Colonic mucosa (tissue), 4 donors: ENCODE data around the gene GALNT13. TPM values are rescaled to one million over a fixed set of nuclear protein-coding genes. Genes with fewer than 3 reads are reported as not detected.

ENCODE experiments used
- DNase-seq: peaks from one replicate; pipeline ENCODE4 v3.0.0-alpha.2; 2020
- H3K27ac ChIP-seq: fragments of 200-600 bp; one replicate; pipeline ENCODE4 v1.8.0; 2021
- H3K27me3 ChIP-seq: fragments of 200-600 bp; one replicate; pipeline ENCODE4 v1.8.0; 2021
- H3K36me3 ChIP-seq: fragments of 200-600 bp; one replicate; pipeline ENCODE4 v1.8.0; 2021
- H3K4me1 ChIP-seq: fragments of 200-600 bp; one replicate; pipeline ENCODE4 v1.8.0; 2021; ENCODE audit warnings: mild to moderate bottlenecking
- H3K4me3 ChIP-seq: fragments of 200-600 bp; one replicate; pipeline ENCODE4 v1.8.0; 2021
- H3K9ac ChIP-seq, 2 donors: one replicate each; pipeline ENCODE4 v1.7.0; 2013; ENCODE audit warnings: control low read depth in 2 of 2, low read depth in 2 of 2, low read length in 2 of 2
- H3K9me3 ChIP-seq: fragments of 200-600 bp; one replicate; pipeline ENCODE4 v1.8.0; 2021
- intact Hi-C: fragments of 100-400 bp; cut with DNase I; formaldehyde crosslinking; loops from one replicate; pipeline ENCODE4 v1.14.1; 2022
- total RNA-seq, 2 donors: library from RNA; stranded (reverse); fragmentation: NEBNext Ultra II Directional in 1 of 2; extraction: Animal tissue kit (Norgen Biotek cat#: 25700) in 1 of 2; gene quantifications; one replicate each; pipeline ENCODE4 v1.2.1, GENCODE V29; 2021
- TF ChIP-seq, protein P1 (sequence below): fragments of 200-600 bp; IDR thresholded peaks from one replicate; pipeline ENCODE4 v1.8.0; 2022; ENCODE audit warnings: antibody characterized with exemption, mild to moderate bottlenecking
- donor health status: healthy.
- donor health status: DM: no; HTN: no; CAD: no.
- donor health status: DM: no; HTN: no; CAD: no.

The GALNT13 gene
- total RNA-seq, 2 donors from 2014 or later, result 0.07 to 0.40 TPM

DNA sequence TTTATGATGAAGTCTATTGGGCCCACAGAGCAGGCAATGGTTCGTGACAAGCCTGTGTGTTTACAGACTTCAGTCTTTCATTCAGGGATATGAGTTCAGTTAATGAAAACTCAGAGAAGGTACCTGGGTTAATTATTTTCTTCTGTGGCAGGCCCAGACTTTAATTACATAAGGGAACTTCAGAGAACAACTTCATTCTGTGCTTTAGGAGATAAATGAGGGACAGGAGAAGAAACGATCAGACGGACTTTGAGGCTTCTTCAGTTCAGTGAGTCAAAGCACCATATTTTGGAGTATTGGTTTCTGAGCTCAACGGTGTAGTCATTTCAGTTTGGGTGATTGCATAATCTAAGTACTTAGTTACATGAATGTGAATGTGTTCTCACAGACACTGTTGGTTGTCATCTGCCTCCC, 623.7 kb downstream of the GALNT13 start:
- Histone ChIP-seq H3K9ac (no peak overlapping the region), H3K27me3 (no peaks in the 10 kb centered on the region), H3K36me3 (no peaks in the 10 kb centered on the region), H3K4me3 (no peak overlapping the region), H3K4me1 (no peaks in the 10 kb centered on the region), H3K9me3 (no peaks in the 10 kb centered on the region), H3K27ac (no peak overlapping the region)
- TF ChIP-seq, protein P1, sequence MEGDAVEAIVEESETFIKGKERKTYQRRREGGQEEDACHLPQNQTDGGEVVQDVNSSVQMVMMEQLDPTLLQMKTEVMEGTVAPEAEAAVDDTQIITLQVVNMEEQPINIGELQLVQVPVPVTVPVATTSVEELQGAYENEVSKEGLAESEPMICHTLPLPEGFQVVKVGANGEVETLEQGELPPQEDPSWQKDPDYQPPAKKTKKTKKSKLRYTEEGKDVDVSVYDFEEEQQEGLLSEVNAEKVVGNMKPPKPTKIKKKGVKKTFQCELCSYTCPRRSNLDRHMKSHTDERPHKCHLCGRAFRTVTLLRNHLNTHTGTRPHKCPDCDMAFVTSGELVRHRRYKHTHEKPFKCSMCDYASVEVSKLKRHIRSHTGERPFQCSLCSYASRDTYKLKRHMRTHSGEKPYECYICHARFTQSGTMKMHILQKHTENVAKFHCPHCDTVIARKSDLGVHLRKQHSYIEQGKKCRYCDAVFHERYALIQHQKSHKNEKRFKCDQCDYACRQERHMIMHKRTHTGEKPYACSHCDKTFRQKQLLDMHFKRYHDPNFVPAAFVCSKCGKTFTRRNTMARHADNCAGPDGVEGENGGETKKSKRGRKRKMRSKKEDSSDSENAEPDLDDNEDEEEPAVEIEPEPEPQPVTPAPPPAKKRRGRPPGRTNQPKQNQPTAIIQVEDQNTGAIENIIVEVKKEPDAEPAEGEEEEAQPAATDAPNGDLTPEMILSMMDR, result no peak
- DNase-seq, result no peak
- intact Hi-C loops, result no loop called here

DNA sequence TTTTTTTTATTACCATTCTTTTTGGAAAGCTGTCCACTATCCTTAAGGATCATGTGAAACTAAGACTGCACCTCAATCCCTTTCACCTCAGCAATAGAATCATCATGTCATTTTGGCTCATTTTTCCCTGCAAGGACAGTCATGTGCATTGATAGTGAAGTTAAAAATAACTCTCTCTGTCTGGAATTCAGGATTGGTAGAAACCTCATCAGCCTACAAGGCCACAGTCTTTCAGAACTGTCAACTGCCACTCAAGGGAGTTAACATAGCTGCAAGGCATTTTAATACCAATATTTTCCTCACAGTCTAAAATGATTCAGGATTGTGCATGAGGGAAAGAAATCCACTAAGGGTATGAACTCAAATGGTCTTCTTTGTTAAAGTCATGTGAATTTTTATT, 625.3 kb downstream of the GALNT13 start:
- Histone ChIP-seq H3K9me3 (no peaks in the 10 kb centered on the region), H3K4me3 (no peak overlapping the region), H3K36me3 (no peaks in the 10 kb centered on the region), H3K27me3 (no peaks in the 10 kb centered on the region), H3K9ac (no peak overlapping the region), H3K27ac (no peak overlapping the region), H3K4me1 (no peaks in the 10 kb centered on the region)
- no peak for DNase-seq
- TF ChIP-seq, protein P1, result no peak
- intact Hi-C loops, result no loop called here
